Activated CD4-positive, alpha-beta T cell treated with anti-CD3 and anti-CD28 coated beads, Interleukin-2, amount 10 ng/mL, durations not matched to agents 24 days and 14 days (primary cell): ENCODE results near the gene EXT2. TPM values are rescaled to one million over a fixed set of nuclear protein-coding genes. Genes with fewer than 3 reads are reported as not detected.
A peak's percentile ranks its signal among the peaks of the same experiment; 100 is the strongest.

ENCODE experiments used
- DNase-seq: peaks from one replicate; pipeline ENCODE4 v3.0.0; 2022
- H3K27ac Mint-ChIP-seq: one replicate; pipeline ENCODE4 v1.8.0; 2022; ENCODE audit warnings: mild to moderate bottlenecking, mixed read lengths
- H3K27me3 Mint-ChIP-seq: one replicate; pipeline ENCODE4 v1.8.0; 2022; ENCODE audit warnings: mixed read lengths
- H3K36me3 Mint-ChIP-seq: one replicate; pipeline ENCODE4 v1.8.0; 2022; ENCODE audit warnings: low read depth, mild to moderate bottlenecking, mixed read lengths
- H3K4me1 Mint-ChIP-seq: one replicate; pipeline ENCODE4 v1.8.0; 2021; ENCODE audit warnings: mixed read lengths
- H3K4me3 Mint-ChIP-seq: one replicate; pipeline ENCODE4 v1.8.0; 2022; ENCODE audit warnings: mild to moderate bottlenecking, moderate library complexity, mixed read lengths
- H3K9me3 Mint-ChIP-seq: one replicate; pipeline ENCODE4 v1.8.0; 2021; ENCODE audit warnings: mixed read lengths
- intact Hi-C: fragments of 100-400 bp; cut with micrococcal nuclease; formaldehyde crosslinking; loops from one replicate; pipeline ENCODE4 v1.15.1; 2023
- total RNA-seq: library from RNA; stranded (reverse); gene quantifications from 2 replicates; pipeline ENCODE4 v1.2.3, GENCODE V29; 2022

Gene EXT2
- total RNA-seq, 1 donor from 2014 or later: 35.1 TPM

DNA sequence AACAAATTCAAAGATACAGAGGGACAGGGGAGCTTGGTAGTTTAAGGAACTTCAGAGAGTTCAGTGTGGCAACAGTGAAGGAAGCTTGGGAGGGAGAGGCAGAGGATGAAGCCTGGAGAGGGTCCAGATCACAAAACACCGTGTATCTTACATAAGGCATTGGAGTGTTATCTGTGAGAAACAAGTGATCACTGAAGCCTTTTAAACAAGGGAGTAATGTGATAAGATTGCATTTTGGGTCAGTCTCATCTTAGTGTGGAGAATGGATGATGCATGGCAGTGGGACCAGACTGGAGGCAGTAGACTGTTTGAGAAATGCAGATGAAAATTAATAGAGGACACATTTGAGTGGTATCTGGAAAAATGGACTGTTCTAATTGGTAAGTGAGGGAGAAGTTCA lies 79.4 kb downstream of the EXT2 start:
- intact Hi-C loops: no loop called here
- H3K27me3 Mint-ChIP-seq: no peaks in the 10 kb centered on the region
- H3K27ac Mint-ChIP-seq: no peak overlapping the region
- H3K4me3 Mint-ChIP-seq: no peak overlapping the region
- H3K4me1 Mint-ChIP-seq: peaks cover 3% of the 10 kb centered on the region
- no peak for DNase-seq
- no peaks in the 10 kb centered on the region for H3K9me3 Mint-ChIP-seq
- H3K36me3 Mint-ChIP-seq: no peaks in the 10 kb centered on the region

DNA sequence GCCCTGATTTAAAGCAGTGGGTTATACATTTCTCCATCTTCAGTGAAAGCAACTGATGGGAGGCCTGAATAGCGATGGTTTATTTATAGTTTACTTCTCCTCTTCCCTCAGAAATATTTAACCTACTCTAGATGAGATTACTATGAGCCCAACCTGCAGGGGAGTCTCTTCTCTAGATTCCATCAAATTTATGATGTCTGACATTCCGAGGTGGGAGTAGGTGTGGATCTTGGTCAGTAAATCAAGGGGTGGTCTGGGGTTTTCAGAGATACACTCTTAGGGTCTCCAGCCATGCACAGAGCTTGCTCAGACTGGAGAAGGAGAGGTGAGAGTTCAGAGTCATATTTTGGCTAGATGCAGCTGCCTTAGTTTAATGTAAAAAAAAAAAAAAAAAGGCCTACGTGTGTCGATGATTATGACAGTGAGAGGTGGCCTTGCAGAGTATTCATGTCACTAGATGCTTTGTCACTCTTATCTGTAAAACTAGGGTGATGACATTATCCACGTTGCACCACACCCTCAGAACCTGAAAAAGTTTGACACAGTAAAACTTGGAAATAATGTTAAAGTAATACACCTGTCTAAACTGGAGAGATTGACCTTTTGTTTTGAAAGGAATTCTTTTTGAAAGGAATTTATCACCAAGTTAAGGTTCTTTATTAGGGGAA lies 81.2 kb downstream of the EXT2 start:
- no peak overlapping the region for H3K4me3 Mint-ChIP-seq
- H3K4me1 Mint-ChIP-seq: peaks cover 3% of the 10 kb centered on the region
- intact Hi-C loops: no loop called here
- H3K27me3 Mint-ChIP-seq: no peaks in the 10 kb centered on the region
- H3K9me3 Mint-ChIP-seq: no peaks in the 10 kb centered on the region
- H3K36me3 Mint-ChIP-seq: no peaks in the 10 kb centered on the region
- no peak for DNase-seq
- H3K27ac Mint-ChIP-seq: no peak overlapping the region

DNA sequence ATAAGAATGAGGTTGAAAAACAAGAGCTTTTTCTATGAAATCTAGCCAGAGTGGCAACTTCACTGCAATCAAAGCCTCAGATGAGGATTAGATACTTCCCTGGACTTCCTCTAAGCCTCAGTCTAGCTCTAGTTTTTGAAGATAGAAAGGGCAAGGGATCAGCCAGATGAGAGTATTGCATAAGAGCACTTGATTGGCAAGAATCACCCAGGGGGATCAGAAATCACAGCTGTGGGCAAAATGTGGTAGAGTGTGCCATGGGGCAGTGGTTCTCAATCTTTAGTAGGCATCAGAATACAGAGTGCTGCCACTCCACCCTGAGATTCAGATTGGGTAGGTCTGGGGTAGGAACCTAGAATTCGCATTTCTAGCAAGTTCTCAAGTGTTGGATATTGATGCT lies 82.4 kb downstream of the EXT2 start:
- H3K36me3 Mint-ChIP-seq: no peaks in the 10 kb centered on the region
- no peaks in the 10 kb centered on the region for H3K9me3 Mint-ChIP-seq
- no peaks in the 10 kb centered on the region for H3K27me3 Mint-ChIP-seq
- intact Hi-C loops: no loop called here
- no peak for DNase-seq
- H3K4me3 Mint-ChIP-seq: no peak overlapping the region
- H3K4me1 Mint-ChIP-seq: peaks cover 3% of the 10 kb centered on the region
- H3K27ac Mint-ChIP-seq: no peak overlapping the region

DNA sequence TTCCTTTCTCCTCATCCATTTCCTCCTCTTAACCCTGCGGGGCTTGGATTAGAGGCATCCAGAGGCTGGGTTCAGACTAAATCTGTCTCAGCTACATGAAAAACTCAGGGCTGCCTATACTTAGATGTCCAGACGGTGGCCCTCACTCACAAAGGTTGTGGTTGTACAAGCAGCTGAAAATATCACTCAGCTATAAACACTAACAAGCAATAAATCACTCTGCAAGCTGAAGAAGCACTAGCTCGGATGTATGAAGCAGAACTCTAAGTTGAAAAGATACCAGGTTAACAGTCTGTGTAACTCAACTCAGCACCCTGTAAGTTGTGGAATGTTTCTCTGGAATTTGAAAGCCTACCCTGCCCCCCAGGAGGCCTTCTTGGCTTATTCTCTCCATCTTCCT lies 82.9 kb downstream of the EXT2 start:
- H3K4me3 Mint-ChIP-seq: no peak overlapping the region
- no peaks in the 10 kb centered on the region for H3K36me3 Mint-ChIP-seq
- peaks cover 3% of the 10 kb centered on the region for H3K4me1 Mint-ChIP-seq
- DNase-seq: no peak
- no peaks in the 10 kb centered on the region for H3K27me3 Mint-ChIP-seq
- intact Hi-C loops: no loop called here
- no peaks in the 10 kb centered on the region for H3K9me3 Mint-ChIP-seq
- peak overlapping the region; percentile 21 for H3K27ac Mint-ChIP-seq

DNA sequence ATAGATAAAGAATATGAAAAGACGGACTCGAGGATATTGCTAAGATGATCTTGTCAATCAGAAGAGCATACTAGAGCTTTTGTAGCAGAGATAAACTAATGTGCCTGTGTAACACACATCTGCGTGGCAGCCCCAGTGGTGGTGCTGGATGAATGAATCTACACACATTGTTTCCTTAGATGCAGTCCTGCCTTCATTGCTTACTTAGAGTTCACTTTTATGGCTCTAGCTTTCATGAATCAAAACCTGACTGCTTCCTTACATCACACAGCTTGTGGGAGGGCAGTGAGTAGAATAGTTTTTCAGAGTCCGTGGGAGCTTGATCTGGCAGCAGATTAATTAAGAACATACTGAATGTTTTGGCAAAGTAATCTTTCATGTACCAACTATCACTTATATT lies 83.7 kb downstream of the EXT2 start:
- intact Hi-C loops: no loop called here
- Mint-ChIP-seq H3K9me3 (no peaks in the 10 kb centered on the region), H3K36me3 (no peaks in the 10 kb centered on the region), H3K27ac (no peak overlapping the region), H3K27me3 (no peaks in the 10 kb centered on the region), H3K4me1 (peaks cover 3% of the 10 kb centered on the region), H3K4me3 (no peak overlapping the region)
- no peak for DNase-seq

DNA sequence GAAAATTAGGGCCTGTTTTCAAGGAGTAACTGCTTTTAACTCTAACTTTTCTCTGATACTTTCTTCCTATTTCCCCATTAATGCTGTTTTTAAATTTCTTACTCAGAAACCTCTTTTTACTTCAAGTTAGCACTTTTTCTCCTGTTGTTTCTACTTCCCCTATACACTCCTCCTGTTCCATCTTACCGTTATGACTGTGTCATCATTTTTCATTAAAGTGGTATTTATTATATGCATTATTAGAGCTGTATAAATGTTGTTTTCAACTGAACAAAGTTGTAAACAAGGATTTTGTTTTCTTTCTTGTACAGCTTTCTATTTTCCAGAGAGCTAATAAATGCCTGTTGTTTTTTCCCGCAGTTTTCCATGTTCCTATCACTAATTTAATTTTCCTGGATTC lies 84.6 kb downstream of the EXT2 start:
- H3K4me3 Mint-ChIP-seq: no peak overlapping the region
- H3K9me3 Mint-ChIP-seq: no peaks in the 10 kb centered on the region
- intact Hi-C loops: no loop called here
- no peaks in the 10 kb centered on the region for H3K36me3 Mint-ChIP-seq
- H3K4me1 Mint-ChIP-seq: peaks cover 3% of the 10 kb centered on the region
- no peaks in the 10 kb centered on the region for H3K27me3 Mint-ChIP-seq
- H3K27ac Mint-ChIP-seq: no peak overlapping the region
- DNase-seq: no peak

DNA sequence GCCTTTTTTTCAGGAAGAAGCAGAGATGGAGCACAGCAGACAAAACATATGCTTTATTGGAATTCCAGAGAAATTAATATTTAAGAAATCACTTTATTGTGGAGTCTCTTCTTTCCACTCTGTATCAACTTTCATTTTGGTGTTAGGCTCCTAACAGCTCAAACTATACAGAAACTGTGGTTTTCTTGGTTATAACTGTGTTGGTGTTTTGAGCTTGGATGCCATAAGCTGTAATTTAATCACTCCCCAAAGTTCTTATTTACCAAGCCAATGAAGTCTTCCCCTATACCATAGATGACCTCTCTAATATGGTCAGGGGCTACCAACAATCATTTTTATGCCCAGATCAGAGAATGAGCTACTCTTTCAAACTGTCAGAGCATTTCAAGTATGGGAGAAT lies 90.0 kb downstream of the EXT2 start:
- DNase-seq: no peak
- intact Hi-C loops: no loop called here
- Mint-ChIP-seq H3K4me1 (peaks cover 1% of the 10 kb centered on the region), H3K27ac (no peak overlapping the region), H3K36me3 (peaks cover 18% of the 10 kb centered on the region), H3K4me3 (no peak overlapping the region), H3K27me3 (no peaks in the 10 kb centered on the region), H3K9me3 (peaks cover 18% of the 10 kb centered on the region)

DNA sequence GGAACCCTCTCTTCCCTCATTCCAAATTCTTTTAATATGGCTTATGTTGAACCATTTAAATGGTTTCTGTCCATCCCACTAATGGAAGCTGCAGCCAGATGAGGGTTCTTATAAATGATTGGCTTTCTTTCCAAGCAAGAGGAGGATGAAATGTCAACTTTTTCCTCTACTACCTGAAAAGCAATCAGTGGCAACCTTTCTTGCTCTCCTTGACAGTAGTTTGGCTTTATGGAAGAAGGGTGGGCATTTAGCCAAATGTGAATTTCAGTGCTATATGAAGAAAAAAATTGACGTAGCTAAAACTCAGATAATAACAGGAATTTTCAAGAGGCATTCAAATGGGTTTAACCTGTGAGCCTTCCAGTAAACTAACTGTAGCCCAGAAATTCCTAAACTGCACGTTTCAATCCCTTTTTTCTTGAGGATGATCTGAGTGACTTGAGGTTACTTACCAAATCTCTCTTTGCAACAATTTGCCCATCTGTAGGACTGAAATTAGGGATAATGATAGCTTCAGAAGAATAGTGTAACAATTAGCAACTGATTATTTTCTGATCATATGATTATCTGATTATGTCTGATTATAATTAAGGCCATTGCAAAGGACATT lies 90.9 kb downstream of the EXT2 start:
- no peaks in the 10 kb centered on the region for H3K27me3 Mint-ChIP-seq
- H3K4me3 Mint-ChIP-seq: no peak overlapping the region
- peaks cover 19% of the 10 kb centered on the region for H3K36me3 Mint-ChIP-seq
- peaks cover 18% of the 10 kb centered on the region for H3K9me3 Mint-ChIP-seq
- no peak overlapping the region for H3K27ac Mint-ChIP-seq
- H3K4me1 Mint-ChIP-seq: peaks cover 1% of the 10 kb centered on the region
- intact Hi-C loops: no loop called here
- no peak for DNase-seq

DNA sequence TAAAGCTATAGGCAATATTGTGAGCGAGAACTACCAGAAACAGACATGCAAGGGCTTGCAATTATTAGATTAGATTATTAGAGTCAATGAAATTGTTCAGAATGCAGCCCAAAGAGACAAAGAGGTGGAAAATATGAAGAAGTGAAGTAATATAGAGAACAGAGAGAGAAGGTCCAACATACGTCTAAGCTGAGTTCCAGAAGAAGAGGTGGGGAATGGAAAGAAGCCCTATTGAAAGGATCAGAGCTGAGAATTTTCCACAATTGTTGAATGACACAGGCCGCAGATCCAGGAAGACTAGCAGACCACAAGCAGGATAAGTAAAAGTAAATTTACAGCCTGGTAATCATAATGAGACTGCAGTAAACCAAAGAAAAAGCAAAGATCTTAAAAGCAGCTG lies 93.2 kb downstream of the EXT2 start:
- no peaks in the 10 kb centered on the region for H3K27me3 Mint-ChIP-seq
- no peak for DNase-seq
- H3K27ac Mint-ChIP-seq: no peak overlapping the region
- peaks cover 13% of the 10 kb centered on the region for H3K4me1 Mint-ChIP-seq
- H3K9me3 Mint-ChIP-seq: peaks cover 18% of the 10 kb centered on the region
- peaks cover 20% of the 10 kb centered on the region for H3K36me3 Mint-ChIP-seq
- H3K4me3 Mint-ChIP-seq: no peak overlapping the region
- intact Hi-C loops: no loop called here

DNA sequence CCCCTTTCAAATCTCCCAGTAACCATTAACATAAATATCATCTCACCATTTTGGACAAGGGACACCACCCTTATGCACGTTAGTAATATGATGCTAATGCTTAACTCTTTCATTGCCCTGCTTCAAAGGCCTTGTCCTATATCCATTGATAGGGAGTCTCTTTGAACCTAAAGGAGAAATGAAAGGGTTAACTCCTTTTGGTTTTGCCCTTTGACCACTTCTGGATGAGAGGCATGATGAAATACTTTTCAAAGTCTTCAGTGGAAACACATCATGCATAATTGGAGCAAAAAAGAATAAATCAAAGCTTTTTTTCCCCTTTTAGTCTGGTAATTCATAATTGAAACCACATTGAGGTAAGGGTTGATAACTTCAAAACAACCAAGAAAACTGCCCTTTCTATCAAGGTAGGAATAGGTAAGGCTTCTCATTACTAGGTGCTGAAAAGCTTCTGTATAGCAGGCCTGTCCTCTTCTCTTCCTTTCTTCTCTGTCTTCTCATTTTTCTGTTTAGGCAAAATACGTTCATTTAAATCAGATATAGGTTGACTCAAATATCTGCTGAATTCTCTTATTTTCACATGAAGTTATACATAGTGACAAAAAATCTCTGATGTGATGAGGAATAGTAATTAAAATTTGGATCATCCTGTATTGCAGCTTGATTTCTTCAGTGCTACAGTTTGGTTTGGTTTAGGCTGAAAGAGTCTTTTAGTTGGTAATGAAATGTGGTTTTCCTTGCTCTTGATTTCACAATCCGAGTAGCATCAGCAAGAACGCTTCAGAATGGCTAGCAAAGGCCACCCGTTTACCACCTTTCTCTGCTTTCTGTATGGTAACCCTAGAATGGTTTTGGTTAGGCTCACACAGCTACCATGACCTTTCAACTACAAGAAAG lies 94.8 kb downstream of the EXT2 start:
- peaks cover 18% of the 10 kb centered on the region for H3K9me3 Mint-ChIP-seq

DNA sequence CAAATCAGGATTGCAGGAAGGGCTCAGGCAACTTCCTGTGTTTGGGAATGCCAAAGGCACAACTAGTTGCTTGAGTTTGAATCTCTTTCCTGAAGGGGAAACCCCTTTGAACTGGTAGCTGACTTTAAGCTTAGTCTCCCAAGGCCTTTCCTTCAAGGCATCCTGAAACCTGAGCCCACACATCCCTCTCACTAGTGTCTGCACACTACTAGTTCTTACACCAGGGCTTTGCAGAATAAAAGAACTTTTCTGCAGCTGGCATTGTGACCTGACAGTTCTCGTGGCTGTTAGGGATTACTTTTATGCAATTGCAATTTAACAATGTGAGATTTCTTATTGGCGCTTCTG lies 95.4 kb downstream of the EXT2 start:
- H3K4me3 Mint-ChIP-seq: no peak overlapping the region
- no peak overlapping the region for H3K27ac Mint-ChIP-seq
- H3K36me3 Mint-ChIP-seq: peaks cover 20% of the 10 kb centered on the region
- peaks cover 12% of the 10 kb centered on the region for H3K4me1 Mint-ChIP-seq
- DNase-seq: no peak
- H3K9me3 Mint-ChIP-seq: peaks cover 18% of the 10 kb centered on the region
- intact Hi-C loops: no loop called here
- no peaks in the 10 kb centered on the region for H3K27me3 Mint-ChIP-seq

More for the DNA sequence above, 94.8 kb downstream of the EXT2 start:
- intact Hi-C loops: no loop called here
- peaks cover 20% of the 10 kb centered on the region for H3K36me3 Mint-ChIP-seq
- H3K4me1 Mint-ChIP-seq: peaks cover 13% of the 10 kb centered on the region
- no peak overlapping the region for H3K4me3 Mint-ChIP-seq
- H3K27me3 Mint-ChIP-seq: no peaks in the 10 kb centered on the region
- H3K27ac Mint-ChIP-seq: no peak overlapping the region
- no peak for DNase-seq

DNA sequence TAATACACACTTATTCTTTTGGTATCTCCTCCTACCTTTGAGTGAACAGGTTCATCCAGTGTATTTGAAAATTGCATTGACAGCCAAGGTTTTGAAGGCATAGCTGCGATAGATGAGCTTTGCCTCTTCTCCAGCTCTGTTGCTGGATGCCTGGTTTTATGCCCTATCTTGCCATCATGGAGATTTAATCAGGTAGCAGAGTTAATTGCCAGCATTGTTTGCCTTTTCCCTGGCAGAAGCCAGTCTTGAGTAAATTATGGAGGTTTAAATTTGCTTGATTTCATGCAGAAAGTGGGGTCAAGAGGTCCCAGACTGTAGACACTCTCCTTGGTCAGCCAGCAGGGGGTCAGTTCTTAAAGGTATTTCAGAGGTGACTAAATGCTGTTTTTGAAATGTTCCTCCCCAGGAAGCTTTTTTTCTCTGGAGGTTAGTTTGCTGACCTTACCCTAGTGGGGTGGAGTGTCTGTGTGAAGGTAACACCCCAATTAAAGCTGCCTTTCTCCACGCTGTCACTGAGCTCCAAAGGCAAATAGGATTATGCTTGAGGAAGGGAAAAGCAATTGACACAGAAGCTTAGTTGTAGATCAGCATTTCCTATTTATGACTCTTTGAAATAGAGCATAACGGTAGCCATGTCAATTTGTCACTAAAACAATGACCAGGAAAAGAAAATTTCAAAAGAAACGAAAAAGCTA lies 96.0 kb downstream of the EXT2 start:
- Mint-ChIP-seq H3K4me3 (no peak overlapping the region), H3K36me3 (peaks cover 24% of the 10 kb centered on the region), H3K4me1 (peaks cover 12% of the 10 kb centered on the region), H3K9me3 (peaks cover 18% of the 10 kb centered on the region), H3K27me3 (no peaks in the 10 kb centered on the region), H3K27ac (no peak overlapping the region)
- intact Hi-C loops: no loop called here
- no peak for DNase-seq

DNA sequence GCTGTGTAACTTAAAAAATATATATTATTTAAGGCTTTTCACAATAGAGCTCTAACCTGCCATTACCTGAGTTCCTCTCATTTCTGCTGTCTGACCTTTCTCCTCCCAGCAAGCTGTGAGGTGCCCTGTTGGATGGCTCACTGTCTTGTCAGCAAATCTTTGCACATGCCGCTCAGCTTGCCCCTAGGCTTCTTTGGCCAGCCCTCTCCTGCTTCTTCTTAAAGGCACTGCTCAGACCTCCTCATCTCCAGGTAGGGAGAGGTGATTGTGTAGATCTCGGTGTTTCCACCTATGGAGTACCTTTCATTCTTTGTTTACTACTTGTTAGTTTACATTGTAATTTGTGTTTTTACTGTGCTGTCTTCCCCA lies 96.5 kb downstream of the EXT2 start:
- intact Hi-C loops: no loop called here
- Mint-ChIP-seq H3K27me3 (no peaks in the 10 kb centered on the region), H3K4me3 (no peak overlapping the region), H3K4me1 (peaks cover 12% of the 10 kb centered on the region), H3K36me3 (peaks cover 26% of the 10 kb centered on the region), H3K27ac (peak overlapping the region; percentile 21), H3K9me3 (peaks cover 22% of the 10 kb centered on the region)
- DNase-seq: no peak
